ENCODE results near the gene MAP2K5.

The MAP2K5 gene

DNA sequence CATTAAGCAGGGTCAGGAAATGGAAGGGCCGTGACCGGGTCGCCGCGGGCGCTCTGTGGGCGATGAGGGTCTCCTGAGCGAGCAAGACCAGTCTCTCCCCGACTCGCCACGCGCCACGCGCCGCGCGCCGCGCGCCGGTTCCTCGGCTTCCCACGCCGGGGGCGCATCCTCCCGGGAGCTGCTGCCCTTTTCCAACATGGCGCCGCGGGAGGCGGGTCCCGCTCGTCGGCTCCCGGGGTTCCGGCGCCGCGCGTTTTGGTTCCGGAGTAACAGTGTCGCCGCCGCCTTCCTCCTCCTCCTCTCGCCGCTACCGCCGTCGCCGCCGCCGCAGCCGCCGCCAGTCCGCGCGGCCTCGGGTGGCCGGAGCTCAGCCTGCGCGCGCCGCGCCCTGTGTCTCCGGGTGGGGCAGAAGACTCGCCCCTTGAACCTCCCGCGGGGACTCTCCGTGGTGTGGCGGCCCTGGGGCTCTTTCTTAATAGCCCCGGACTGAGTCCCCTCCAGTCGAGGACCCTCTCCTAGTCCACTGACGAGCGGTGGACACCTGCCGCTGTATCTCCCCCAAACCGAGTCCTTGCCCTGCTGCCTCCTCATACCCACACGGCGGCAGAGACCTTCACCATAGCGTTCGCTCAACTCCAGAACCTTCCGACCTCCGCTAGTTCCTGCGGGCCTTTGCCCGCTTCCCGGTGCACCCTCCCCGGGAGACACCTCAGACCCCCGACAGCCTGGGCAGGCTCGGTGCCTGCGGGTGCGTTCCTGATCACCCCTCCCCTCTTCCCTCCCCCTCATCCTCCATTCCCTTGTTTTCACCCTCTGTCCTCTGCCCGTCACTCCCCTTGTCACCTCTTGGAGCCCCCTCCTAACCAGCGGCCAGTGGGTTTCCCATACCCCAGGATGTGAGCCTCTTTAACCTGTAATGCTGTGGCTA, at the start of gene MAP2K5:
Gene MAP2K5 (plus strand): TSS at position 284 of the 928 bp plus-strand sequence. CDS start 633 bp downstream, at position 917.
- H3K4me3 ChIP-seq (ENCODE audit: low read length) = peak within 1 kb of the TSS; percentile 70
- H3K9me3 ChIP-seq (ENCODE audit: control insufficient read depth, insufficient read depth, low read length) = no peaks in the 10 kb centered on the region
- no CpG with 5 or more reads among the region's 91 CpGs for WGBS (ENCODE audit: insufficient coverage, insufficient read length)
- H3K4me1 ChIP-seq (ENCODE audit: control insufficient read depth, insufficient read depth, low read length) = no peaks in the 10 kb centered on the region
- no peak within 1 kb of the TSS for H3K27ac ChIP-seq (ENCODE audit: low read length)
- H3K27me3 ChIP-seq (ENCODE audit: control insufficient read depth, insufficient read depth, low read length) = no peaks in the 10 kb centered on the region
- no peak for DNase-seq (ENCODE audit: low read depth, low spot score)
- H3K36me3 ChIP-seq (ENCODE audit: control insufficient read depth, insufficient read depth, low read length) = no peaks in the 10 kb centered on the region

DNA sequence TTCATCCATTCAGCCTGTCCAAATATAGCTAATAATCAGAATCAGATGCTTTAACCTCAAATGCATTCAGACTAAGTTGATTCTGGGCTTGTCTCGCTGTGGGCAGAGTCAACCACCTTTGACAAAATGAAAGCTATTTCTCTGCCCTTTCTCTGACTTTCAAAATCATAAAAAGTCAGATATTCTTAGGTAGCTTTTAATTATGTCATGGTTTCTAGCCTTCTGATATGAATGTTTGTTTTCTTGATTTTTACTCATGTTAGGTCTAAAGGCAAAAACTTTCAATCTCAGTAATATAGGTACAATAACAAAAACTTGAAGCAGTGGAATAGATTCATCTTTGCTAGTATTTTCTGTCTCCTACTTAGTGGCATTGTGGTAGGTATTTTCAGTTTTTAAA, 46.9 kb upstream of the MAP2K5 start:
- Histone ChIP-seq H3K27ac (ENCODE audit: low read length) (no peak overlapping the region), H3K36me3 (ENCODE audit: control insufficient read depth, insufficient read depth, low read length) (no peaks in the 10 kb centered on the region), H3K4me1 (ENCODE audit: control insufficient read depth, insufficient read depth, low read length) (no peaks in the 10 kb centered on the region), H3K9me3 (ENCODE audit: control insufficient read depth, insufficient read depth, low read length) (no peaks in the 10 kb centered on the region), H3K4me3 (ENCODE audit: low read length) (no peak overlapping the region), H3K27me3 (ENCODE audit: control insufficient read depth, insufficient read depth, low read length) (no peaks in the 10 kb centered on the region)
- no CpG with 5 or more reads among the region's 1 CpG for WGBS (ENCODE audit: insufficient coverage, insufficient read length)
- DNase-seq (ENCODE audit: low read depth, low spot score) = no peak

DNA sequence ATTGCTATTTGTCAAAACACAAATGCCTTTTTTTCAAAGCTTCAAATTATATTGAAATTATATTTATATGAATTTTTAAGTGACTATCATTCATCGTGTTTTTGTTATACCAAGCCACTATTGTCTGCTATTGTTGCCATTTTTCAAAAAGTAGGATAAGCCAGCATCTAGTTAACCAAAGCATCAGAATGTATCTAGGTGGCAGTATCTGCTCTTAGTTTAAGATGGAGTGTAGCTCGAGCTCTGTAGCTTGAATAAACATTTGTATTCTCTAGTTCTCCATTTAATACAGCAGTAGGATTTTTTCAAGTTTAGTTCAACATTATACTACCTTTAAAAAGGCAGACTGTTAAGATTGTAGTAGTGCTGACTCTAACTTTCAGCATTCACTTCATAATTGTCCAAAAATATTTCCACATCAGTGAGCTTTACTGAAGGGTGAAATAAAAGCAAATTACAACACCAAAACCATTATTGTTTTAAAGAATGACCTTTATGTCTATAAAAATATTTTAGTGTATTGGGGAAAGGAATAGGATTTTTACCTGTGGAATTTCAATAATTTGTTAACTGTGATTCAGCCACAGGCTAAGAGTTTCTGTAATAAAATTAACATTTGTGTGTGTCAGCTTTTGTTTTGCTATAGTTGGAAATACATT, 41.2 kb upstream of the MAP2K5 start:
- Histone ChIP-seq H3K9me3 (ENCODE audit: control insufficient read depth, insufficient read depth, low read length) (no peaks in the 10 kb centered on the region), H3K27me3 (ENCODE audit: control insufficient read depth, insufficient read depth, low read length) (no peaks in the 10 kb centered on the region), H3K36me3 (ENCODE audit: control insufficient read depth, insufficient read depth, low read length) (no peaks in the 10 kb centered on the region), H3K4me3 (ENCODE audit: low read length) (no peak overlapping the region), H3K27ac (ENCODE audit: low read length) (no peak overlapping the region), H3K4me1 (ENCODE audit: control insufficient read depth, insufficient read depth, low read length) (peaks cover 1% of the 10 kb centered on the region; the same call in 1 of the 2 replicates)
- no peak for DNase-seq (ENCODE audit: low read depth, low spot score)
- no CpG with 5 or more reads among the region's 2 CpGs for WGBS (ENCODE audit: insufficient coverage, insufficient read length)

DNA sequence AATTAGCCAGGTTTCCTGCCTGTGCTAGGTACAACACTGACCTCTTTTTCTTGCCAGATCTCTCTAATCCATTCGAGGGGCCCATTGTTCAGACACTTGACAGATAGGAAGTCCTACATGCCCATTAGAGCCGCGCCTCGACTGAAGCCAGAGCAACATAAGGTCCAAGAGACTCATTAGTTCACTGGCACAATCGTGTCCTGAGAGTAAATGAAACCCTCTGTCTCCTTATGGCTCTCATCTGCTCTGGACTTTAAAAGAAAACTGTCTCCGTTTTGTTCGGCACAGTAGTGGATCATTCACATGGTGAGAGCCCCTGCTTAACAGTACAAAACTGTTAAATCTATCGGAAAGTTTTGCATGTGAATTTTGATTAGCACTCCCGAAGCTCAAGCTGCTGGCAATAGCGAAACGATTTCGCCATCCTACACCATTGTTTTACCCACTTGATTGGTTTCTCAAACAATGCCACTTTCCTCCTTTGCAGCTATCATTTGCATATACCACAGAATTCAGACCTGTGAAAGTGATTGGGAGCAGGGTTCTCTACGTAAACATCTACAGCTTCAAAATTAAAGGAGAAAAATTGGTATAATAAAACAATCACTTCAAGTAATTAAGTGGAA, 40.6 kb upstream of the MAP2K5 start:
- H3K36me3 ChIP-seq (ENCODE audit: control insufficient read depth, insufficient read depth, low read length) = no peaks in the 10 kb centered on the region
- no peak for DNase-seq (ENCODE audit: low read depth, low spot score)
- no peak overlapping the region for H3K27ac ChIP-seq (ENCODE audit: low read length)
- H3K9me3 ChIP-seq (ENCODE audit: control insufficient read depth, insufficient read depth, low read length) = no peaks in the 10 kb centered on the region
- no peaks in the 10 kb centered on the region for H3K27me3 ChIP-seq (ENCODE audit: control insufficient read depth, insufficient read depth, low read length)
- no CpG with 5 or more reads among the region's 13 CpGs for WGBS (ENCODE audit: insufficient coverage, insufficient read length)
- H3K4me1 ChIP-seq (ENCODE audit: control insufficient read depth, insufficient read depth, low read length) = peaks cover 1% of the 10 kb centered on the region; the same call in 1 of the 2 replicates
- H3K4me3 ChIP-seq (ENCODE audit: low read length) = no peak overlapping the region

DNA sequence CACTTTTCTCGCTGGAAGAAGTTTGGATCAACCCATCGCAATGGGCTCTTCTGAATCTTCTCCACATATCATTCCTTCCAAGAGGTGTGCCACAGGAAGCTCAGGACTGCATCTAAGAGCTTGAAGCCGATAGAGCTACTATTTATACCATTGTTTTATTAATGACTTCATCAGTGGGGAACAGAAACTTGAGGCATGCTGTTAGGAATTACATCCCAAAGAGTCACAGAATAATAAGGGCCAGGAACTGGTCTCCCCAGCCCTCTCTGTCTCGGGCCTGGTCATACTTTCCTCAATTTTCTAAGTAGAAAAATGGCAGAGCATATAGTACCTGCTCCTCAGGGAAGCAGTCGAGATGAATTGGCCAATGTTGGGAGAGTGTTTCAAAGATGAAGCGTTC, 38.4 kb upstream of the MAP2K5 start:
- WGBS (ENCODE audit: insufficient coverage, insufficient read length) = no CpG with 5 or more reads among the region's 6 CpGs
- H3K27ac ChIP-seq (ENCODE audit: low read length) = no peak overlapping the region
- no peak overlapping the region for H3K4me3 ChIP-seq (ENCODE audit: low read length)
- H3K27me3 ChIP-seq (ENCODE audit: control insufficient read depth, insufficient read depth, low read length) = no peaks in the 10 kb centered on the region
- H3K9me3 ChIP-seq (ENCODE audit: control insufficient read depth, insufficient read depth, low read length) = no peaks in the 10 kb centered on the region
- DNase-seq (ENCODE audit: low read depth, low spot score) = no peak
- H3K36me3 ChIP-seq (ENCODE audit: control insufficient read depth, insufficient read depth, low read length) = no peaks in the 10 kb centered on the region
- H3K4me1 ChIP-seq (ENCODE audit: control insufficient read depth, insufficient read depth, low read length) = peaks cover 1% of the 10 kb centered on the region; the same call in 1 of the 2 replicates

DNA sequence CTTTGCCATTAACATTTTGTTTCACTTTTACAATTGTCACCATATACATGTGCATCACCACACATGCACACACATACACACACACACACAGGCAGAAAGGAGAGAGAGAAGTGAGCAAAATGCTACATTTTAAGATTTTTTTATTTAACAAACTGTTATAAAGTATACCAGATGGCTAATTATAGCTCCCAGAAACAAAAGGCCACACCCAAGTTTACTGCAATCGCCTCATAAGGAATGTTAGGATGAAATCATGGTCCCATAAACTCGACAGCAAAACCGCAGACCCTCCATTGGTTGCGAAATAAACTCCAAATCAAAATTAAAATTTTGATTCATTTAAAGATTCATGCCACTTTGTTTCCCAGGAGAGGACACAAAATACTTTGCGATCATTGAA, 37.7 kb upstream of the MAP2K5 start:
- Histone ChIP-seq H3K4me3 (ENCODE audit: low read length) (no peak overlapping the region), H3K27me3 (ENCODE audit: control insufficient read depth, insufficient read depth, low read length) (no peaks in the 10 kb centered on the region), H3K4me1 (ENCODE audit: control insufficient read depth, insufficient read depth, low read length) (peaks cover 1% of the 10 kb centered on the region; the same call in 1 of the 2 replicates), H3K9me3 (ENCODE audit: control insufficient read depth, insufficient read depth, low read length) (no peaks in the 10 kb centered on the region), H3K36me3 (ENCODE audit: control insufficient read depth, insufficient read depth, low read length) (no peaks in the 10 kb centered on the region), H3K27ac (ENCODE audit: low read length) (no peak overlapping the region)
- no CpG with 5 or more reads among the region's 5 CpGs for WGBS (ENCODE audit: insufficient coverage, insufficient read length)
- DNase-seq (ENCODE audit: low read depth, low spot score) = no peak

DNA sequence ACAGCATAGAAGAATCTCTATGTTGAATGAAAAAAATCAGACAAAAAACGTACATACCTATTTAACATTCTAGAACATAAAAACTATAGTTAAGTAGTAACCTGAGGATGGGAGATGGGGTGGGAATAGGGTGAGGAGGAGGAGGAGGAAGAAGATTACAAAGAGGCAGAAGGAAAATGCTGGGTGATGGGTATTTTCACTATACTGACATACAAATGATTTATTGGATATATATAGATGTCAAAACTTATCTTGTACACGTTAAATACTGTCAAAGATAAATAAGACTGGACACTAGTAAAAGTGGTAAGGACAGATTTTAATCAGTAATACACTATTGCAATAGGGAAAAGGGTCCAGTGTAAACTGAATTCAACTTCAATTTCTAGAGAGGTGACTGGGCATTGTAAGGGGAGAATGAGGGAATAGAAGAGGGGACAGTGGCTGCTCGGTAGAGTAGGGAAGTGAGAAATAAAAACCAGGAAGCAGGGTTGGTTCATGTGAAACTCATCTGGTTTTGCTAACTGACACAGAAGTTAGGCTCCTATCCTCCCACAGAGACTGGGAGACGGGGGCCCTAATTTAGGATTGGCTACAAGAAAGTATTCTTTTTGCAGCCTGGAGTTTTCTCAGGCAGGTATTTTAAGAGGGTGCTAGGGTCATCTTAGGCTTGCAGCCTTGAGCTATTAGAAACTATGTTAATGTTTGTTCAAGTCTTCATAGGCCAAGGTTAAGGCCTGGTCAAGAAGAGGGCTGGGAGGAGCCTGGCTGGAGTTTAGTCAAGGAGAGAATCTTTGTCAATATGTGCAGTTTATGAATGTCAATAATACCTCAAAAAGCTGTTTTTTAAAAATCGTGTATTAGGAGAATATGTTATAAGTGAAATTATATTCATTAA, 36.6 kb upstream of the MAP2K5 start:
- no peaks in the 10 kb centered on the region for H3K9me3 ChIP-seq (ENCODE audit: control insufficient read depth, insufficient read depth, low read length)
- no peak overlapping the region for H3K27ac ChIP-seq (ENCODE audit: low read length)
- WGBS (ENCODE audit: insufficient coverage, insufficient read length) = no CpG with 5 or more reads among the region's 5 CpGs
- peaks cover 1% of the 10 kb centered on the region; the same call in 1 of the 2 replicates for H3K4me1 ChIP-seq (ENCODE audit: control insufficient read depth, insufficient read depth, low read length)
- DNase-seq (ENCODE audit: low read depth, low spot score) = no peak
- H3K4me3 ChIP-seq (ENCODE audit: low read length) = no peak overlapping the region
- no peaks in the 10 kb centered on the region for H3K36me3 ChIP-seq (ENCODE audit: control insufficient read depth, insufficient read depth, low read length)
- H3K27me3 ChIP-seq (ENCODE audit: control insufficient read depth, insufficient read depth, low read length) = no peaks in the 10 kb centered on the region

DNA sequence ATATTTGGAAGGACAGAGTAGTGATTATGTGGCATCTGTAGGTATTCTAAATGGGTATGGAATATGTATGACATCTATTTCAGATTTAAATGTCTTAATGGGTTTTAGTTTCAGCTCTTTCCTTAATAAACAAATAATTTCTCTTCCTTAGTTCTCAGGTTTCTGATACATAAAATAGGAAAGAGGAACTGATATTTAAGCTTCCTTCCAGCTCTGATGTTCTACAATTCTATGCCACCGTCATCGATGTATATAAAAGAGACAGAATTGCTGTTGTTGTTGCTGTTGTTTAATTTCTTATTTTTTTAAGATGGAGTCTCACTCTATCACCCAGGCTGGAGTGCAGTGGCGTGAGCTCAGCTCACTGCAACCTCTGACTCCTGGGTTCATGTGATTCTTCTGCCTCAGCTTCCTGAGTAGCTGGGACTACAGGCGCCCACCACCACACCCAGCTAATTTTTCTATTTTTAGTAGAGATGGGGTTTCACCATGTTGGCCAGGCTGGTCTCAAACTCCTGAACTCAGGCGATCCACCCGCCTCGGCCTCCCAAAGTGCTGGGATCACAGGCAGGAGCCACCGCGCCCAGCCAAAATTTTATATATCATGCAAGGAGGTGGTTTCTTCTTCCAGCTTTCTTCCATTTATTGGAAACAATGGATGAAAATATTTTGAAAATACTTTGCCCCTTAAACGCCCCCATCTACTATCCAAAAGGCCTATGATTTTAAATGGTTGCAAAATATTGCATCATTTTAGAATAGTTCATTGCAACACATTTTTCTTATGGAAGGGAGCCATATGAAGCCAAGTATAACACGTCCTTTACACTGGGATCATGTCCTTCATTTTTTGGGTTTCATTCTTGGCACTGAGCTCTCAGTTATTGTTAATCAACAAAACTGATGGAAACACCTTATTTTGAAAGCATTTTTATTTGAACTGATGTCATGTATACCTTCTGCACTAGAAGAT, 35.4 kb upstream of the MAP2K5 start:
- DNase-seq (ENCODE audit: low read depth, low spot score) = no peak
- H3K27ac ChIP-seq (ENCODE audit: low read length) = no peak overlapping the region
- WGBS (ENCODE audit: insufficient coverage, insufficient read length) = no CpG with 5 or more reads among the region's 11 CpGs
- peaks cover under 1% of the 10 kb centered on the region; the same call in 1 of the 2 replicates for H3K4me1 ChIP-seq (ENCODE audit: control insufficient read depth, insufficient read depth, low read length)
- no peak overlapping the region for H3K4me3 ChIP-seq (ENCODE audit: low read length)
- H3K36me3 ChIP-seq (ENCODE audit: control insufficient read depth, insufficient read depth, low read length) = no peaks in the 10 kb centered on the region
- no peaks in the 10 kb centered on the region for H3K27me3 ChIP-seq (ENCODE audit: control insufficient read depth, insufficient read depth, low read length)
- H3K9me3 ChIP-seq (ENCODE audit: control insufficient read depth, insufficient read depth, low read length) = no peaks in the 10 kb centered on the region

DNA sequence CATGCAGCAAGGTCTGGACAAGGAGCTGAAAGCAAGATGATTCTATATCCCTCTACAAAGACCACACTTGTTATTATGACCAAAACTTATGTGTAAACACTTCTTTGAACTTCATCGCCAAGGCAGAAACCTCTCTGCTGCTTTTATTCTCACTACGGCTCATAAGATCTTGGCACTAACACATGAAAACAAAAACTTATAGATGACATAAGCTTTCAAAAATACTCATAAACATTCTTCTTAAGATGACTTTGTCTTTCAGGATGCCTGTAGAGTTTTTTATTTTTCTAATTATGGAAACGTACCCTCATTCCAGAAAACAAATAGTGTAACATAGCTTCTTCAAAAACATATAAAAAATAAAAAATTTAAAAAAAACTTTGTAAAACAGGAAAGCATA, 34.1 kb upstream of the MAP2K5 start:
- WGBS (ENCODE audit: insufficient coverage, insufficient read length) = no CpG with 5 or more reads among the region's 3 CpGs
- H3K4me3 ChIP-seq (ENCODE audit: low read length) = no peak overlapping the region
- no peaks in the 10 kb centered on the region for H3K4me1 ChIP-seq (ENCODE audit: control insufficient read depth, insufficient read depth, low read length)
- H3K27me3 ChIP-seq (ENCODE audit: control insufficient read depth, insufficient read depth, low read length) = no peaks in the 10 kb centered on the region
- no peak for DNase-seq (ENCODE audit: low read depth, low spot score)
- no peaks in the 10 kb centered on the region for H3K9me3 ChIP-seq (ENCODE audit: control insufficient read depth, insufficient read depth, low read length)
- H3K36me3 ChIP-seq (ENCODE audit: control insufficient read depth, insufficient read depth, low read length) = no peaks in the 10 kb centered on the region
- no peak overlapping the region for H3K27ac ChIP-seq (ENCODE audit: low read length)
